GM19193 (cell line): ENCODE measurements around the gene SLC44A1.

Source experiments
- POLR2A ChIP-seq: IDR thresholded peaks from 4 replicates; pipeline ENCODE4 v1.6.1; 2011; ENCODE audit not compliant: insufficient read depth, insufficient read length; ENCODE audit errors: extremely low read depth

SLC44A1 gene

GRCh38 chr9:105485131-105485530 is 240.7 kb downstream of the SLC44A1 start:
- TF ChIP-seq POLR2A: no peak
